ENCODE data around the gene CHIT1.
A peak's percentile ranks its signal among the peaks of the same experiment; 100 is the strongest.

The CHIT1 gene

DNA sequence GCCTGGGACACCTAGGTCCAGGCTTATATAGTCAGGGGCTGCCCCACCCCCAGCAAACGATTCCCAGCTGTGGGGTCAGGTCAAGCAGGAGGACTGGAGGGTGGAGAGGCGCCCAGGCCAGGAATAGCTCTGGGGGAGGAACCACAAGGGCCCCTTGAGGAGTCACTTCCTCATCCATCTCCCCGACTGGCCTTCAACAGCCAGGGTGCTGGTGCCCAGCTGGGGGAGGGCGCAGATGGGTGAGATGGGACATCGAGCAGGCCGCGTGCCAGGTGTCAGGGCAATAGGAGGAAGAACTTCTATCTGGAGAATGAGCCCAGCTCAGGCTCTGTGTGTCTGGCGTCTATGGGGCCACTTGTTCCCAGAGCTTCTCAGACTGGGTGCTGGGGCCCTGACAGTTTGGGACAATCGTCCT is 53.6 kb downstream of the CHIT1 start:
- no peak overlapping the region for H3K4me3 Mint-ChIP-seq
- no peaks in the 10 kb centered on the region for H3K27me3 Mint-ChIP-seq (ENCODE audit: low read depth)
- no peak for DNase-seq (ENCODE audit: low spot score)
- no peaks in the 10 kb centered on the region for H3K9me3 Mint-ChIP-seq
- no peaks in the 10 kb centered on the region for H3K4me1 Mint-ChIP-seq (ENCODE audit: low read depth)
- no peaks in the 10 kb centered on the region for H3K36me3 Mint-ChIP-seq (ENCODE audit: low read depth)
- H3K27ac Mint-ChIP-seq, result no peak overlapping the region

DNA sequence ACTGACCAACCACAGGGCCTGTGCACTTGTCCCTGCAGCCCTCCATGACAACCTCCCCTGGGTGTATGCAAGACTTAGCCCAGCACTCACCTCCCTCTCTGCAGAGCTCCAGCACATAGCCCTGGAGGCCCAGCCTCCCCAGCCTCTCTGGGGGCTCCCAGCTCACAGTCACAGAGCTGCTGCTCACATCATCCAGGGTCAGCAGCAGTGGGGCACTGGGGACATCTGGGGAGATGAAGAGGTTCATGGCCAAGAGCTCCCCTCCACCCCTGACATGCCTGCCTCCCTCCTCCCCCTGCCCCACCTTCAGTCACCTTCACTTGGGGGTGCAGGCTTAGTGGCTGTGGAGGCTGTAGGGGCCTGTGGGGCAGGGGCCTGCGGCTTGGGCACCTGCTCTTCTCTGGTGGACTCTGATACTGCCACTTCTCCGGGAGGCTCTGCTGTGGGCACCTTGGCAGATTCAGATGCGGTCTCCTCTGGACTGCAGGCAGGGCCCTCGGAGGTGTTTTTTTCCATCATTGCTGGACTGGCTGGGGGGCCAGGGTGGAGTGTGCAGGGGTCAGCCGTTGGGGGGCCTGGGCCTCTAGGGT is 54.1 kb downstream of the CHIT1 start, which contains the start of gene MYBPH:
TSS of gene MYBPH (minus strand) at position 590 of the 590 bp plus-strand sequence. CDS start at position 519, 71 bp downstream.
- Mint-ChIP-seq H3K27ac (no peak within 1 kb of the TSS), H3K27me3 (ENCODE audit: low read depth) (no peaks in the 10 kb centered on the region), H3K4me1 (ENCODE audit: low read depth) (no peaks in the 10 kb centered on the region), H3K4me3 (no peak within 1 kb of the TSS), H3K9me3 (no peaks in the 10 kb centered on the region), H3K36me3 (ENCODE audit: low read depth) (no peaks in the 10 kb centered on the region)
- DNase-seq (ENCODE audit: low spot score), result no peak

DNA sequence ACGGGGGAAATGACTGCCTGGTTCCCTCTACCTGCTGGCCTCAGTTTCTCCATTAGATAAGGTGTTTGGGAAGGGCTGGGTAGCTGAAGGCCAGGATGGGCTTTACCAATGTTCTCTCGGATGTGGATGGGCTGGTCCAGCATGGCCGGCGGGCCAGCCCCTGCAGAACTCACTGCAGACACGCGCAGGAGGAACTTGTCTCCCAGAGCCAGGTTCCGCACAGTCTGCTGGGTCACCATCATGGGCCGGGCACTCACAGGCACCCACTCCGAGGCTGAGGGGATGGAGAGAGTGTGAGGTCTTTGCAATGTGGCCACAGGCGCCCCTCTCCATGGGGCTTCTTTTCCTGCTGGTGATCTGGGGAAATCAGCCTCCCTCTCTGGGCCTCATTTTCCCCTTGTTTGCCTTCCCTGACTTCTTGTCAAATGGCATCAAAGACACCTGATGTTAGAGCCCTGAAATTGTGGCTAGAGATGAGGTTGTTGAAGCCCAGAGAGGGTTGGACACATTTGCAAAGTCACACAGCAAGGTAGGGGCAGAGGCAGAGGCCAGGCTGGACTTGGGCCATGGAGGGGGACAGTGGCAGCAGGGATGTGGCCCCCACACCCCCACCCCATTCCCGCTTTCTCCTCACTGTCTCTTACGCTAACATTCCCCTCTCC is 55.0 kb downstream of the CHIT1 start:
- Mint-ChIP-seq H3K36me3 (ENCODE audit: low read depth) (no peaks in the 10 kb centered on the region), H3K4me1 (ENCODE audit: low read depth) (no peaks in the 10 kb centered on the region), H3K27me3 (ENCODE audit: low read depth) (no peaks in the 10 kb centered on the region), H3K9me3 (no peaks in the 10 kb centered on the region), H3K27ac (no peak overlapping the region), H3K4me3 (no peak overlapping the region)
- no peak for DNase-seq (ENCODE audit: low spot score)

DNA sequence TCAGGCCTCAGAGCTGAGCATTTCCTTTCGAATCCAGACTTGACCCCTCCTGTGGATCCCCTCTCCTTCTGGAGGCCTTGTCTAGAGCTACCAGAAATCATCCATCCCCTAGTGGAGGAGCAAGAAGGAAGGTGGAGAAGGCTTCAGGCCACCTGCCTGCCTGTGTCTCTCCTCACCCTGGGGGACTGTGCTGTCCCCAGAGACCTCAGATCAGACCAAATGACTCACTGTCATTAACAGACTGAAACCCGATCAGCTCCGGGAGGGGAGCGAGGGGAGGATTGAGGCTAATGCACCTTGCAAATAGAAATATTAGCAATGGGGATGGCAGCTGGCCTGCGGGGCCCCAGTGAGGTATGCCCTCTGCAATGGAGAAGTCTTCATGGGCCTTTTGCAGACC is 55.9 kb downstream of the CHIT1 start:
- Mint-ChIP-seq H3K4me1 (ENCODE audit: low read depth) (no peaks in the 10 kb centered on the region), H3K4me3 (no peak overlapping the region), H3K27ac (no peak overlapping the region), H3K9me3 (no peaks in the 10 kb centered on the region), H3K27me3 (ENCODE audit: low read depth) (no peaks in the 10 kb centered on the region), H3K36me3 (ENCODE audit: low read depth) (no peaks in the 10 kb centered on the region)
- no peak for DNase-seq (ENCODE audit: low spot score)

DNA sequence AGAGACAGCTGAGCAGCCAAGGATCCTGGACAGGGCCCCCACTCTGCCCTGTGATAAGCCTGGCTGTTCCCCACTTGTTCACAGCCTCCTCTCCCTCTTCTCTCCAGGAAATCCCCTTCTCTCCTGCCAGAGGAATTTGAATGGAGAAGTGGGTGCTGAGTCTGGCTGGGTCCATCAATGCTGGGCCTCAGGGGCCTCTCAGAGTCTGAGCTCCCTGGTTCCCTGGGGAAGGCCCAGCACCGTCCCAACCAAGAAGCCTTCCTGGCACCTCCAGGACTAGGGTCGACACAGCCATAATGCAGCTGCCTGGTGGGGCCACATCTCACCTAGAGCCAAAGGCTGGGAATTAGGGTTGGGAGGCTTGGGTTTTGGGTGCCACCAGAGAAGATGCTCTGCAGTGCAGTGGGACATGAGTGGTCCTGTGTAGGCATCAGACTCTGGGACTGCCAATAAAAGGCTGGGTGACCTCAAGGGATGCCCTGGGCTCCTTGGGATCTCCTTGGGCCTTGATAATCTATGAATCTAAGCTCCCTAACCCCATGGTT is 56.4 kb downstream of the CHIT1 start:
- no peak for DNase-seq (ENCODE audit: low spot score)
- no peak overlapping the region for H3K27ac Mint-ChIP-seq
- H3K27me3 Mint-ChIP-seq (ENCODE audit: low read depth), result no peaks in the 10 kb centered on the region
- H3K36me3 Mint-ChIP-seq (ENCODE audit: low read depth), result no peaks in the 10 kb centered on the region
- no peaks in the 10 kb centered on the region for H3K4me1 Mint-ChIP-seq (ENCODE audit: low read depth)
- no peaks in the 10 kb centered on the region for H3K9me3 Mint-ChIP-seq
- no peak overlapping the region for H3K4me3 Mint-ChIP-seq

DNA sequence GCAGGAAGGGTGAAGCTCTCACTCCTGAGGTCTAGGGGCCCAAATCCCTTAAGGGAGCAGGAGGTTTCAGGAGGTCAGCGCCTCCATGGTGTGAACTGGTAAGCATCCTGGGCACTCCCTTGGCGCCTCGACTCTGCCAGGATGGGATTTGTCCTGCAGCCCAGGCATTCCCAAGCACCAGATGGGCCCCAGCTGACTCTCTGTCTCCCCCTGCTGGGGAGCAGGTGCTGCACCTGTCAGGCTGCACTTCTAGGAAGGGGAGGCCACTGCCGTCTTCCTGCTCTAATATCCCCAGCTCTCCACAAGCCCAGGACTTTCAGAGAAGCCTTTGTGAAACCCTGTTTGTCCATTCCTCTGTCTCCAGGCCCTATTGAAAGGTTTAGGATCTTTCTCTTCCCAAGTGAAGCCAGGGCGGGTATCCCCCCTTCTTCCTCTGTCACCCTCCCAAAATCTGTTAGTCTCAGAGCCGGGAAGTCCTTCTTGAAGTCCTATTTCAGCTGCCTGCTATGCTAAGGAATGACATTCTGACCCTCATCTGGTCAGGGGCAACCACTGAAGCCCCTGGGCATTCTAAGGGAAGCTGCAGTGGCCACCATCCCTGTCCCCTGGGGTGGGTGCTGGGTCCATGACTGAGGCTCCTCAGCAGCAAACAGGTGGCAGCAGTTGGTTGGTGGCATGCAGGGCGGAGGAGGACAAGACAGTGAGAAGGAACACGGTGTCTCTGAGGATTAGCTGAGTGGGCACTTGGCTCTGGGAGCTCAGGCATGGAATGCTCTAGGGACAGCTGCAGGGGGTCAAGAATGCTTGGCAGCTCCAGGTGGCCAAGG is 57.1 kb downstream of the CHIT1 start:
- no peak overlapping the region for H3K27ac Mint-ChIP-seq
- H3K9me3 Mint-ChIP-seq, result no peaks in the 10 kb centered on the region
- H3K27me3 Mint-ChIP-seq (ENCODE audit: low read depth), result no peaks in the 10 kb centered on the region
- DNase-seq (ENCODE audit: low spot score), result peak; percentile 13
- no peak overlapping the region for H3K4me3 Mint-ChIP-seq
- no peaks in the 10 kb centered on the region for H3K36me3 Mint-ChIP-seq (ENCODE audit: low read depth)
- no peaks in the 10 kb centered on the region for H3K4me1 Mint-ChIP-seq (ENCODE audit: low read depth)

DNA sequence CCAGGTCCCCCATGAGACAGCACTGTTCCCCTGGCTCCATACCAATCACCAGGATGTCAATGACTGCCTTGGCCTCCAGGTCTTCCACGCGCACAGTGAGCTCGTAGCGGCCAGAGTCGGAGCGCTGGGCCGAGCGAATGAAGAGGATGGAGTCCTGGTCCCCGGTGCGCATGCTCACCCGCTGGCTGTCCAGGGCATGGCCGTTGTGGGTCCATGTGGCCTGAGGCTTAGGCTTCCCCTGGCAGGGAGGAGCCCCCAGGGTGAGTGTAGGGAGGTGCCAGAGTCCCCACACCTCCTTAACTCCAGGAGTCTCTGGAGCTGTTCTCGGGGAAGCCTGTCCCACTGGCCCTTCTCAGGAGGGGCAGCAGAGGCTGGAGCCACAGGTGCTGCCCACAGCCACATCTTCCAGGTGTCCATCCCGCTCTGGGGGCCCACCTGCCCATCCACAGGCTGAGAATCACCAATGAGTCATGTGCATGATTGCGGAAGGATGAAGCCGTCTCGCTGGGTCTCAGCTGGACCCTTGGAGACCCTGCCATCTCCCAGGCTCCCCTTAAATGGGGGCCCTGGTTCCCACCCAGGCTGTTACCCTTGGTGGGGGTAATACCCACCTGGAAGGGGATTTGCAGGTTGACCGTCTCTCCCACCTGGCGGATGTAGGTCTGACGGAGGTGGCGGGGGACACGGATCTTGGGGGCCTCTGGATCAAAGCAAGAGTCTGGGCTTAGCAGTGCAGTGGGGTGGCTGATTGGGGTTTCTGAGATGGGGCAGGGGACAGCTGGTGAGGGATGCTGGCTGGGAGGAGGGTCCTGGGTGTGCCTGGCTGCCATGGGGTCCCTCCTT is 57.9 kb downstream of the CHIT1 start:
- DNase-seq (ENCODE audit: low spot score), result no peak

DNA sequence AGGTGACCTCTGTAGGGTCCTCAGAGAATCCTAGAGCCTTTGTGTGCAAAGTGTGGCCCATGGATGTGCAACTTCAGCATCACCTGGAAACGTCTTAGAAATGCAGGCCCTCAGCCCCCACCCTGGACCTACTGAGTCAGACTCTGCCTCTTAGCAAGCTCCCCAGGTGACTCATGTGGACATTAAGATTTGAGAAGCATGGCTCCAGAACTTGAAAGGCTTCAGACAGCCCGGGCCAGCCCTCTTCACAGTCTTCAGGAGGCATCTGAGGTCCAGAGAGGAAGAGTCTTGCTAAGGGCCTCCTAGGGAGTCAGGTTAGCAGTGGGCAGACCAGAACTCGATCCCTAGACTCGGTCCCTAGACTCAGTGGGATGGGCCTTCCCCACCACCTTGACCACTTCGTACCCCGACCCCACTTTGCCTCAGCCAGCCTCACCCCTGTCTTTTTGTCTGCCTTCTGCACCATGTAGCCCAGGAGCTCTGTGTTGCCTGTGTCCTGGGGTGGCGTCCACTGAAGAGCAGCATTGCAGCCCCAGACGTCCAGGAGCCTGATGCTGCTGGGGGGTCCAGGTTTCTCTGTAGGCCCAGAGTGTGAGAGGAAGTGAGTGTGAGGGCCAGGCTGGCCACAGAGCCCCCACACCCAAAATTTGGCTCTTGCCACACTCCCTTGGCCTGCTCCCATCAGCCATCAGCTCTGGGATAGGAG is 58.7 kb downstream of the CHIT1 start:
- no peaks in the 10 kb centered on the region for H3K4me1 Mint-ChIP-seq (ENCODE audit: low read depth)
- no peaks in the 10 kb centered on the region for H3K36me3 Mint-ChIP-seq (ENCODE audit: low read depth)
- no peak overlapping the region for H3K4me3 Mint-ChIP-seq
- DNase-seq (ENCODE audit: low spot score), result no peak
- no peak overlapping the region for H3K27ac Mint-ChIP-seq
- no peaks in the 10 kb centered on the region for H3K27me3 Mint-ChIP-seq (ENCODE audit: low read depth)
- H3K9me3 Mint-ChIP-seq, result no peaks in the 10 kb centered on the region

More for the DNA sequence above, 57.9 kb downstream of the CHIT1 start:
- H3K4me3 Mint-ChIP-seq, result no peak overlapping the region
- H3K36me3 Mint-ChIP-seq (ENCODE audit: low read depth), result no peaks in the 10 kb centered on the region
- H3K27me3 Mint-ChIP-seq (ENCODE audit: low read depth), result no peaks in the 10 kb centered on the region
- no peaks in the 10 kb centered on the region for H3K9me3 Mint-ChIP-seq
- no peaks in the 10 kb centered on the region for H3K4me1 Mint-ChIP-seq (ENCODE audit: low read depth)
- H3K27ac Mint-ChIP-seq, result no peak overlapping the region

DNA sequence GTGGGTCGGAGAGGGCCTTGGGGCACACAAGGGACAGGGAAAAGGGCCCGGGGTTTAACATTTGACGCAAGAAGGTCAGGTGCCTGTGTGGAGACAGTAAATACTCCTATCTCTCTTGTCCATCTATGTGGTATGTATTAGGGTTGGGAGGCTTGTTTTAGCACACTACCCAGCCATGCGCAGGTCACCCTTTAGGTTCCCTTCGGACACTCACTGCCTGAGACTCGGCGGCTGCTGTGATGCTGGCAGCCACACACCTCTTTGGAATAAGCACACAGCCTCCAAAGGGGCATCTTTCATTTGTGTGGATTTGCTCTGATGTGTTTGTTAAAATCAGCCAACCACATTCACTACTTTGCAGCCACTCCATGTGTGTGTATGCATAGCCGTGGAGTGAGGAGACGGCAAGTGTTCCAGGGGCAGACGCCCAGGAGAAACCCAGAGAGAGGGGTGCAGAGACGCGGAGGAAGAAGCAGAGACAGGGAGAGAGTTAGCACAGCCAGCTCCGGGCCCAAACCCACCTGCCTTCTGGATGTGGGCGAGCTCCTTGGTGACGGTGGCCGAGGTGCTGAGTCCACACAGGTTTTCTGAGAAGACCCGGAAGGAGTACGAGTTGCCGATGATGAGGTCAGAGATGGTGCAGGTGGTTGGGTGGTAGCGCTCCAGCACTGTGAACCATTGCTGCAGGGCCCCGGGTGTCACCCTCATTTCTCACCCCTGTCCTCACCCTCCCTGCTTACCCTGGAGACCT is 59.5 kb downstream of the CHIT1 start:
- no peaks in the 10 kb centered on the region for H3K4me1 Mint-ChIP-seq (ENCODE audit: low read depth)
- no peaks in the 10 kb centered on the region for H3K27me3 Mint-ChIP-seq (ENCODE audit: low read depth)
- no peak overlapping the region for H3K27ac Mint-ChIP-seq
- H3K4me3 Mint-ChIP-seq, result no peak overlapping the region
- no peaks in the 10 kb centered on the region for H3K9me3 Mint-ChIP-seq
- no peaks in the 10 kb centered on the region for H3K36me3 Mint-ChIP-seq (ENCODE audit: low read depth)
- DNase-seq (ENCODE audit: low spot score), result no peak

DNA sequence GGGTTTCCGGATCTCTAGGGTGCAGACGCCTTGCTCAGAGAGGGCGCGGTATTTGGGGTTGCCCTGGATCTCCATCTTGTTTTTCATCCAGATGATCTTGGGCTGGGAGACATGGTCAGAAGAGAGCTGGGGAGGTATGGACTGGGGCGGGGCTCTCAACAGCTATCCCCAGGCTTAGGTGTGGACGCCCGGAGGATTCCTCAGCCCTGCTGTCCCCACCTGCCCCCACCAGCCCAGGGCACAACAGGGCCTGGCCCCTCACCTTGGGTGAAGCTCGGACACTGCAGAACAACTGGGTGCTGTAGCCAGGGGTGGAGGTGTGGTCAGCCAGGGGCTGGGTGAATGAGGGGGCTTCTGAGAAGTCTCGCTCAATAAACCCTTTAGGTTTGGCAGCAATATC is 60.5 kb downstream of the CHIT1 start:
- H3K4me1 Mint-ChIP-seq (ENCODE audit: low read depth), result no peaks in the 10 kb centered on the region
- no peaks in the 10 kb centered on the region for H3K36me3 Mint-ChIP-seq (ENCODE audit: low read depth)
- no peaks in the 10 kb centered on the region for H3K9me3 Mint-ChIP-seq
- H3K4me3 Mint-ChIP-seq, result no peak overlapping the region
- no peak for DNase-seq (ENCODE audit: low spot score)
- no peak overlapping the region for H3K27ac Mint-ChIP-seq
- no peaks in the 10 kb centered on the region for H3K27me3 Mint-ChIP-seq (ENCODE audit: low read depth)

DNA sequence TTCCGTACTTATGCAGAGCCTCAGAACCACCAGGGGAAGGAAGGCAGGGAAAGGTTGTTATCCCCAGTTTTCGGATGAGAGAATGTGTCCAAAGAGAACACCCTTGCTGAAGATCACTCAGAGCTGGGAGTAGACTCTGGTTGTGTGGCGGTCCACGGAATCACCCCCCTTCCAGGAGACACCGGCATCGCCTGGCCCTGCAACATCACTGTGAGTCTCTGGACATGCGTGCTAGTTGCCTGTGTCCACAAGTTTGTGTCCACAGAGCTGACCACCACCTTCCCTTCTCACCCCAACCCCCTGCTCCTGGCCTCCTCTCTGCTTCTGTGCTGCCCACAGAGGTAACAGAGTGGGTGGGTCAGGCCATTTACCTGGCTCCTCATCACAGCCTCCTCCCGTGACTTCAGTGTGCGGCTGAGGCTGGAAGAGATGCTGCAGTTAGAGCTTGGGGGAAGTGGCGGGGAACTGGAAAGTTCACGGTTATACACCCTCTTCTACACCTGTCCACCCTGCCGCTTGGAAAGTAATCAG is 61.2 kb downstream of the CHIT1 start:
- Mint-ChIP-seq H3K27ac (no peak overlapping the region), H3K4me3 (no peak overlapping the region), H3K9me3 (no peaks in the 10 kb centered on the region), H3K27me3 (ENCODE audit: low read depth) (no peaks in the 10 kb centered on the region), H3K36me3 (ENCODE audit: low read depth) (no peaks in the 10 kb centered on the region), H3K4me1 (ENCODE audit: low read depth) (no peaks in the 10 kb centered on the region)
- DNase-seq (ENCODE audit: low spot score), result no peak

DNA sequence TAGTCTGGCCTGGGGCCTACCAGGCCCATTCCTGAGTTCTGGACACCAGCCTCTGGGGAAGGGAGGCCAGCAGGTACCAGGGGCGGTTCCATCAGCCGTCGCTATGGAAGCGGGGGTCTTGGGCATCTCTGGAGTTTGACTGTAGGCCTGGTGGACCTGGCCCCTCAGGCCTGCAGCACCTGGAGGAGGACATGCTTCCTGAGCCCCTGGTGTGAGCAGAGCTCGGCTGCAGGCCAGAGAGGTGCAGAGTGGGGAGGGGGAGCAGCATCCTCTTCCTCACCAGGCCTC is 61.6 kb downstream of the CHIT1 start:
- no peaks in the 10 kb centered on the region for H3K27me3 Mint-ChIP-seq (ENCODE audit: low read depth)
- no peak overlapping the region for H3K27ac Mint-ChIP-seq
- no peaks in the 10 kb centered on the region for H3K36me3 Mint-ChIP-seq (ENCODE audit: low read depth)
- no peaks in the 10 kb centered on the region for H3K4me1 Mint-ChIP-seq (ENCODE audit: low read depth)
- H3K9me3 Mint-ChIP-seq, result no peaks in the 10 kb centered on the region
- no peak overlapping the region for H3K4me3 Mint-ChIP-seq
- no peak for DNase-seq (ENCODE audit: low spot score)

All from T-helper 2 cell treated with Interferon-gamma antibody and Interleukin-4, amounts not matched to agents 5 μg/mL and 100 μg/mL, for 36 hours (primary cell).